Measurements from ENCODE around the gene CERS6. TPM values are rescaled to one million over a fixed set of nuclear protein-coding genes. Genes with fewer than 3 reads are reported as not detected.

Gene CERS6
- total and polyA plus RNA-seq, 4 donors: 4.2 to 20.4 (median 10.1) TPM

DNA sequence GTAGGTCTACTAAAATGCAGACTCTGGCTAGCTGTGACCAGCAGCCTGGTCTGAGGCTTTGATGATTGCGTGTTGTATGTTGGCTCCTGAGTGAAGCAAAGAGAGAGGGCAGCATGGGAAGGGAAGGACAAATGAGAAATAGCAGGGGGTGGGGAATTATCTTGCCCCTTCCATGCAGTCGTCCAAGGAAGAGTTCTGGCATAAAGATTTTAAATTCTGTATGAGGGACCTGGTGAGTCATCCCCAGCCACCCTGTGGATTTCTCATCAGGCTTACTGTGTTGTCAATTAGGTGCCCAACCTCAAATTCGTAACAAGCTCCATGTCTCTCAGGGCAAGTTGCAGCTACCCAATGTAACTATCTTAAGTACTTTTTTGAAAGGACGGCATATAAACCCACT is 274.3 kb downstream of the CERS6 start:
- H3K4me3 ChIP-seq (ENCODE audit: low read depth in 1 of 3, low read length in 3 of 3): no peak overlapping the region
- no peaks in the 10 kb centered on the region for H3K9me3 ChIP-seq (ENCODE audit: control insufficient read depth in 4 of 4, low read length in 3 of 4)
- TF ChIP-seq, protein P1, sequence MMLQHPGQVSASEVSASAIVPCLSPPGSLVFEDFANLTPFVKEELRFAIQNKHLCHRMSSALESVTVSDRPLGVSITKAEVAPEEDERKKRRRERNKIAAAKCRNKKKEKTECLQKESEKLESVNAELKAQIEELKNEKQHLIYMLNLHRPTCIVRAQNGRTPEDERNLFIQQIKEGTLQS (IDR thresholded peaks at IDR 0.05): no peak
- TF ChIP-seq YY1 (IDR thresholded peaks at IDR 0.05): no peak
- TF ChIP-seq HNF4G (IDR thresholded peaks at IDR 0.05): no peak
- TF ChIP-seq FOXA2 (IDR thresholded peaks at IDR 0.05): no peak
- no peak for TF ChIP-seq HNF4A (conservative IDR thresholded peaks at IDR 0.05)
- TF ChIP-seq EGR1 (IDR thresholded peaks at IDR 0.05; ENCODE audit: low read depth in 2 of 2): no peak
- TF ChIP-seq SP1 (IDR thresholded peaks at IDR 0.05): no peak
- TF ChIP-seq RAD21 (IDR thresholded peaks at IDR 0.05): no peak
- TF ChIP-seq TAF1 (conservative IDR thresholded peaks at IDR 0.05): no peak
- no peak for TF ChIP-seq GABPA (IDR thresholded peaks at IDR 0.05 in 1 of 2, conservative IDR thresholded peaks at IDR 0.05 in 1 of 2)
- TF ChIP-seq RXRA (IDR thresholded peaks at IDR 0.05): no peak
- TF ChIP-seq, protein P2, sequence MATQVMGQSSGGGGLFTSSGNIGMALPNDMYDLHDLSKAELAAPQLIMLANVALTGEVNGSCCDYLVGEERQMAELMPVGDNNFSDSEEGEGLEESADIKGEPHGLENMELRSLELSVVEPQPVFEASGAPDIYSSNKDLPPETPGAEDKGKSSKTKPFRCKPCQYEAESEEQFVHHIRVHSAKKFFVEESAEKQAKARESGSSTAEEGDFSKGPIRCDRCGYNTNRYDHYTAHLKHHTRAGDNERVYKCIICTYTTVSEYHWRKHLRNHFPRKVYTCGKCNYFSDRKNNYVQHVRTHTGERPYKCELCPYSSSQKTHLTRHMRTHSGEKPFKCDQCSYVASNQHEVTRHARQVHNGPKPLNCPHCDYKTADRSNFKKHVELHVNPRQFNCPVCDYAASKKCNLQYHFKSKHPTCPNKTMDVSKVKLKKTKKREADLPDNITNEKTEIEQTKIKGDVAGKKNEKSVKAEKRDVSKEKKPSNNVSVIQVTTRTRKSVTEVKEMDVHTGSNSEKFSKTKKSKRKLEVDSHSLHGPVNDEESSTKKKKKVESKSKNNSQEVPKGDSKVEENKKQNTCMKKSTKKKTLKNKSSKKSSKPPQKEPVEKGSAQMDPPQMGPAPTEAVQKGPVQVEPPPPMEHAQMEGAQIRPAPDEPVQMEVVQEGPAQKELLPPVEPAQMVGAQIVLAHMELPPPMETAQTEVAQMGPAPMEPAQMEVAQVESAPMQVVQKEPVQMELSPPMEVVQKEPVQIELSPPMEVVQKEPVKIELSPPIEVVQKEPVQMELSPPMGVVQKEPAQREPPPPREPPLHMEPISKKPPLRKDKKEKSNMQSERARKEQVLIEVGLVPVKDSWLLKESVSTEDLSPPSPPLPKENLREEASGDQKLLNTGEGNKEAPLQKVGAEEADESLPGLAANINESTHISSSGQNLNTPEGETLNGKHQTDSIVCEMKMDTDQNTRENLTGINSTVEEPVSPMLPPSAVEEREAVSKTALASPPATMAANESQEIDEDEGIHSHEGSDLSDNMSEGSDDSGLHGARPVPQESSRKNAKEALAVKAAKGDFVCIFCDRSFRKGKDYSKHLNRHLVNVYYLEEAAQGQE (IDR thresholded peaks at IDR 0.05): no peak
- TF ChIP-seq, protein P3, sequence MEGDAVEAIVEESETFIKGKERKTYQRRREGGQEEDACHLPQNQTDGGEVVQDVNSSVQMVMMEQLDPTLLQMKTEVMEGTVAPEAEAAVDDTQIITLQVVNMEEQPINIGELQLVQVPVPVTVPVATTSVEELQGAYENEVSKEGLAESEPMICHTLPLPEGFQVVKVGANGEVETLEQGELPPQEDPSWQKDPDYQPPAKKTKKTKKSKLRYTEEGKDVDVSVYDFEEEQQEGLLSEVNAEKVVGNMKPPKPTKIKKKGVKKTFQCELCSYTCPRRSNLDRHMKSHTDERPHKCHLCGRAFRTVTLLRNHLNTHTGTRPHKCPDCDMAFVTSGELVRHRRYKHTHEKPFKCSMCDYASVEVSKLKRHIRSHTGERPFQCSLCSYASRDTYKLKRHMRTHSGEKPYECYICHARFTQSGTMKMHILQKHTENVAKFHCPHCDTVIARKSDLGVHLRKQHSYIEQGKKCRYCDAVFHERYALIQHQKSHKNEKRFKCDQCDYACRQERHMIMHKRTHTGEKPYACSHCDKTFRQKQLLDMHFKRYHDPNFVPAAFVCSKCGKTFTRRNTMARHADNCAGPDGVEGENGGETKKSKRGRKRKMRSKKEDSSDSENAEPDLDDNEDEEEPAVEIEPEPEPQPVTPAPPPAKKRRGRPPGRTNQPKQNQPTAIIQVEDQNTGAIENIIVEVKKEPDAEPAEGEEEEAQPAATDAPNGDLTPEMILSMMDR (IDR thresholded peaks at IDR 0.05; ENCODE audit: low read depth, low read length, missing input control): no peak
- TF ChIP-seq, protein P4, sequence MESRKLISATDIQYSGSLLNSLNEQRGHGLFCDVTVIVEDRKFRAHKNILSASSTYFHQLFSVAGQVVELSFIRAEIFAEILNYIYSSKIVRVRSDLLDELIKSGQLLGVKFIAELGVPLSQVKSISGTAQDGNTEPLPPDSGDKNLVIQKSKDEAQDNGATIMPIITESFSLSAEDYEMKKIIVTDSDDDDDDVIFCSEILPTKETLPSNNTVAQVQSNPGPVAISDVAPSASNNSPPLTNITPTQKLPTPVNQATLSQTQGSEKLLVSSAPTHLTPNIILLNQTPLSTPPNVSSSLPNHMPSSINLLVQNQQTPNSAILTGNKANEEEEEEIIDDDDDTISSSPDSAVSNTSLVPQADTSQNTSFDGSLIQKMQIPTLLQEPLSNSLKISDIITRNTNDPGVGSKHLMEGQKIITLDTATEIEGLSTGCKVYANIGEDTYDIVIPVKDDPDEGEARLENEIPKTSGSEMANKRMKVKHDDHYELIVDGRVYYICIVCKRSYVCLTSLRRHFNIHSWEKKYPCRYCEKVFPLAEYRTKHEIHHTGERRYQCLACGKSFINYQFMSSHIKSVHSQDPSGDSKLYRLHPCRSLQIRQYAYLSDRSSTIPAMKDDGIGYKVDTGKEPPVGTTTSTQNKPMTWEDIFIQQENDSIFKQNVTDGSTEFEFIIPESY (IDR thresholded peaks at IDR 0.05): no peak
- TF ChIP-seq, protein P5, sequence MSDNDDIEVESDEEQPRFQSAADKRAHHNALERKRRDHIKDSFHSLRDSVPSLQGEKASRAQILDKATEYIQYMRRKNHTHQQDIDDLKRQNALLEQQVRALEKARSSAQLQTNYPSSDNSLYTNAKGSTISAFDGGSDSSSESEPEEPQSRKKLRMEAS (IDR thresholded peaks at IDR 0.05): no peak
- TF ChIP-seq FOXA1 (IDR thresholded peaks at IDR 0.05): no peak
- no peak for TF ChIP-seq NR2F2 (IDR thresholded peaks at IDR 0.05)
- no peak for DNase-seq (ENCODE audit: low spot score)
- H3K27ac ChIP-seq (ENCODE audit: low read depth in 1 of 2, low read length in 2 of 2): no peak overlapping the region
- WGBS: 88% methylated on average over 4 of the region's 4 CpGs
- no peaks in the 10 kb centered on the region for H3K4me1 ChIP-seq (ENCODE audit: control insufficient read depth in 4 of 4, insufficient read depth in 4 of 4, low read length in 3 of 4)
- H3K9ac ChIP-seq (ENCODE audit: low read depth in 1 of 2, low read length in 2 of 2): no peak overlapping the region
- H3K36me3 ChIP-seq (ENCODE audit: control insufficient read depth in 4 of 4, insufficient read depth in 3 of 4, low read depth in 1 of 4, low read length in 3 of 4): no peaks in the 10 kb centered on the region
- H3K27me3 ChIP-seq (ENCODE audit: control insufficient read depth in 4 of 4, insufficient read depth in 4 of 4, low read length in 3 of 4): no peaks in the 10 kb centered on the region

DNA sequence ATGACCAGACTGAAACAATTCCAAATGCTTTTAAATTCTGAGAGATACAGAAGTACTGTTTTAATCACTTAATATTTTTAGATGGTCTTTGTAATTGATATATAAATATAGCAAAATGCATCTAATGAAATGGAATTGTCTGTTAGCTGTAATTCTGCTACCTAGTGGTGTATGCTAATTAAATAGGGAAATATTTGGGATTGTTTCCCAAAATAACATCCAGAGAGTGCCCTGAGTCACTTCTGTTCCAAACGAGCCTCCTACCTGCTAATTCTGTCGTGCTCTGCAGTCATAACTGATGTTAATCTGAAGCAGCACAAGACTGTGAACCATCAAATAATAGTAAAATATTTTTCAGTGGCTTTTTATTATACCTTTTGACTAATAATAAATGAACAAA is 274.9 kb downstream of the CERS6 start:
- no peaks in the 10 kb centered on the region for H3K4me1 ChIP-seq (ENCODE audit: control insufficient read depth in 4 of 4, insufficient read depth in 4 of 4, low read length in 3 of 4)
- no peaks in the 10 kb centered on the region for H3K27me3 ChIP-seq (ENCODE audit: control insufficient read depth in 4 of 4, insufficient read depth in 4 of 4, low read length in 3 of 4)
- H3K9me3 ChIP-seq (ENCODE audit: control insufficient read depth in 4 of 4, low read length in 3 of 4): no peaks in the 10 kb centered on the region
- no peak overlapping the region for H3K9ac ChIP-seq (ENCODE audit: low read depth in 1 of 2, low read length in 2 of 2)
- TF ChIP-seq GABPA (IDR thresholded peaks at IDR 0.05 in 1 of 2, conservative IDR thresholded peaks at IDR 0.05 in 1 of 2) (no peak), FOXA2 (IDR thresholded peaks at IDR 0.05) (no peak), NR2F2 (IDR thresholded peaks at IDR 0.05) (no peak), TAF1 (conservative IDR thresholded peaks at IDR 0.05) (no peak), FOXA1 (IDR thresholded peaks at IDR 0.05) (no peak), HNF4A (conservative IDR thresholded peaks at IDR 0.05) (no peak)
- TF ChIP-seq, protein P3 (IDR thresholded peaks at IDR 0.05; ENCODE audit: low read depth, low read length, missing input control): no peak
- no peak overlapping the region for H3K27ac ChIP-seq (ENCODE audit: low read depth in 1 of 2, low read length in 2 of 2)
- H3K4me3 ChIP-seq (ENCODE audit: low read depth in 1 of 3, low read length in 3 of 3): no peak overlapping the region
- WGBS: 90% methylated on average over 2 of the region's 2 CpGs
- H3K36me3 ChIP-seq (ENCODE audit: control insufficient read depth in 4 of 4, insufficient read depth in 3 of 4, low read depth in 1 of 4, low read length in 3 of 4): no peaks in the 10 kb centered on the region
- no peak for DNase-seq (ENCODE audit: low spot score)

Data from liver (tissue), 9 donors.